Gastrocnemius medialis (tissue), 4 donors: Measurements from ENCODE around the gene PALLD. TPM values are rescaled to one million over a fixed set of nuclear protein-coding genes. Genes with fewer than 3 reads are reported as not detected.

ENCODE experiments used
- ATAC-seq, 2 donors: fragments of 150-250 bp; one replicate each; pipeline ENCODE4 v1.9.1; 2016
- DNase-seq, 2 donors: peaks; one replicate each; pipeline ENCODE4 v3.0.0-alpha.2; 2019
- H3K27ac ChIP-seq, 4 donors: fragments of 200-600 bp; sonication (generic); 1 replicate in 1 of 4; 2 replicates in 3 of 4; pipeline ENCODE4 v1.5.1; 2016 to 2018; ENCODE audit warnings: mild to moderate bottlenecking in 2 of 4, moderate library complexity in 1 of 4
- H3K27me3 ChIP-seq, 3 donors: fragments of 200-600 bp; sonication (generic) in 2 of 3; 1 replicate in 1 of 3; 2 replicates in 2 of 3; pipeline versions ENCODE4 v1.5.1 to v1.6.0; 2016 to 2019; ENCODE audit warnings: mild to moderate bottlenecking in 1 of 3, moderate library complexity in 1 of 3
- H3K36me3 ChIP-seq, 2 donors: fragments of 200-600 bp; sonication (generic) in 1 of 2; one replicate each; pipeline ENCODE4 v1.5.1; 2017 to 2018
- H3K4me1 ChIP-seq, 2 donors: fragments of 200-600 bp; sonication (generic) in 1 of 2; one replicate each; pipeline ENCODE4 v1.5.1; 2016 to 2017; ENCODE audit warnings: mild to moderate bottlenecking in 2 of 2
- H3K4me3 ChIP-seq, 4 donors: fragments of 200-600 bp; sonication (generic) in 3 of 4; 1 replicate in 1 of 4; 2 replicates in 3 of 4; pipeline ENCODE4 v1.5.1; 2016 to 2019; ENCODE audit warnings: mild to moderate bottlenecking in 2 of 4
- H3K9me3 ChIP-seq, 3 donors: fragments of 200-600 bp; sonication (generic) in 2 of 3; 1 replicate in 1 of 3; 2 replicates in 2 of 3; pipeline ENCODE4 v1.5.1; 2016 to 2019
- CTCF ChIP-seq, 5 experiments: fragments of 450-650 bp in 3 of 5; fragments of 200-600 bp in 2 of 5; sonication (generic) in 2 of 5; IDR thresholded peaks in 4 of 5; conservative IDR thresholded peaks in 1 of 5; 1 replicate in 4 of 5; 2 replicates in 1 of 5; pipeline ENCODE4 v1.5.1; 2016 to 2019; ENCODE audit warnings: antibody characterized with exemption in 5 of 5, mild to moderate bottlenecking in 3 of 5, moderate library complexity in 3 of 5
- POLR2A ChIP-seq, 2 donors: fragments of 450-650 bp; IDR thresholded peaks; one replicate each; pipeline ENCODE4 v1.6.1; 2017; ENCODE audit warnings: antibody characterized with exemption in 2 of 2, mild to moderate bottlenecking in 2 of 2, moderate library complexity in 2 of 2
- in situ Hi-C, 4 donors: fragments of 200-750 bp; cut with MboI; loops; one replicate each; pipeline versions ENCODE4 v1.15.0 to v1.8.0; 2017; ENCODE audit warnings: low sequenced_read_pairs in 4 of 4
- intact Hi-C: fragments of 100-400 bp; cut with DNase I; formaldehyde crosslinking; loops from one replicate; pipeline ENCODE4 v1.15.1; 2023; ENCODE audit warnings: low total_unique reads
- total RNA-seq, 4 donors: library from RNA; depleted of rRNA; stranded (reverse); fragments of >200 nt; gene quantifications; one replicate each; pipeline versions ENCODE4 v1.1.0 to v1.2.3, GENCODE V29; 2016

Gene PALLD
- total RNA-seq, 4 donors from 2014 or later: 165 to 439 (median 319) TPM

DNA sequence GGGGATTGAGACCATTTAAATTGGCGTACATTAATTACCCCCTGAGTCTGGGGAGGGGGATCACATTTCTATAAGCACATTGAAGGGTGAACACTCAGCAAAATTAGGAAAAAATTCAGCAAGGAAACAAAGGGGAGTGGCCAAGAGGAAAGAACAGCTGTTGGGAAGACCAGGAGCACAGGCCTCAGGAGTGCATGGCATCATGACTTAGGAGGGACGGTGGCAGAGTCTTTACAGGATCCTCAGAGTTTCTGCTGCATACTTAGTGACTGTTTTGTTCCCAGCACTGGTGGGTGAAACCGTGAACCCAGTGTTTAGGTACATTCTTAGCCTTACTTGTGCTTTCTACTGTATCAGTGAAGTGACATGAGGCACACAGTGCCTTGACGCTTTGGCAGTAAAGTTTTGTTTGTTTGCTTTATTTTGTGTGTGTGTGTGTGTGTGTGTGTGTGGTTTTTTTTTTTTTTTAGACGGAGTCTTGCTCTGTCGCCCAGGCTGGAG, 391.9 kb downstream of the PALLD start:
- TF ChIP-seq CTCF (IDR thresholded peaks at IDR 0.05 in 4 of 5, conservative IDR thresholded peaks at IDR 0.05 in 1 of 5): no peak
- TF ChIP-seq POLR2A (IDR thresholded peaks at IDR 0.05): no peak
- in situ Hi-C loops (no loop called here), intact Hi-C loops (no loop called here)
- Histone ChIP-seq H3K36me3 (peaks cover 0 to 30% of the 10 kb centered on the region in 2 donors), H3K27me3 (no peaks in the 10 kb centered on the region), H3K4me1 (peaks cover 41 to 63% of the 10 kb centered on the region in 2 donors), H3K4me3 (no peak overlapping the region), H3K27ac (peak overlapping the region in 1 of 4 donors; percentile 75), H3K9me3 (no peaks in the 10 kb centered on the region)
- ATAC-seq: no peak
- DNase-seq: no peak

- intact Hi-C loops (no loop called here), in situ Hi-C loops (no loop called here)
- DNase-seq (no peak), ATAC-seq (no peak)
- Histone ChIP-seq H3K27ac (peak overlapping the region in 1 of 4 donors; percentile 40), H3K27me3 (no peaks in the 10 kb centered on the region), H3K36me3 (peaks cover 0 to 53% of the 10 kb centered on the region in 2 donors), H3K4me1 (peaks cover 31 to 43% of the 10 kb centered on the region in 2 donors), H3K4me3 (no peak overlapping the region), H3K9me3 (no peaks in the 10 kb centered on the region)
- TF ChIP-seq CTCF (IDR thresholded peaks at IDR 0.05 in 4 of 5, conservative IDR thresholded peaks at IDR 0.05 in 1 of 5): no peak
- no peak for TF ChIP-seq POLR2A (IDR thresholded peaks at IDR 0.05)
Observed at GRCh38 chr4:168891086-168891485, 394.2 kb downstream of the PALLD start.

DNA sequence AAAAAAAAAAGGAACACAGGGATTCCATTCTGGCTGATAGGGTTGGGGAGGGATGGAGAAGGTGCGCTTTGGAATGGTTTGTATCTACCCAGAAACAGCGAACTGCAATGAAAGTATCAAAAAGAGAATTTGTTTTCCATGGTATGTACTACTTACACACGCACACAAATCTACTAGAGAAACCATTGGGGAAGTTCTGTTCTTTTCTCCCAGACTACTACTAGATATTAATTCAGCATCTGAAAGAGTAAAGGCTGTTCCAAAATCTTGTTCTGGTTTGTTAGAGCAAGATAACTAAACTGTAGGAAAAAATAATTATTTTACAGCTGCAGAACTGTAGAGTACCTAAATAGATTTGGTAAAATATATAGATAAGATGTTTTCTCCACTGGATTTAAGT, 394.8 kb downstream of the PALLD start:
- ATAC-seq (no peak), DNase-seq (no peak)
- in situ Hi-C loops: no loop called here
- Histone ChIP-seq H3K4me1 (peaks cover 25 to 37% of the 10 kb centered on the region in 2 donors), H3K4me3 (no peak overlapping the region), H3K27ac (peak overlapping the region in 2 of 4 donors; percentile 8 to 11), H3K27me3 (no peaks in the 10 kb centered on the region), H3K9me3 (no peaks in the 10 kb centered on the region), H3K36me3 (peaks cover 0 to 59% of the 10 kb centered on the region in 2 donors)
- intact Hi-C loops: no loop called here
- TF ChIP-seq POLR2A (IDR thresholded peaks at IDR 0.05): no peak
- no peak for TF ChIP-seq CTCF (IDR thresholded peaks at IDR 0.05 in 4 of 5, conservative IDR thresholded peaks at IDR 0.05 in 1 of 5)

GRCh38 chr4:168892475-168892874, 395.6 kb downstream of the PALLD start:
- Histone ChIP-seq H3K27ac (peak overlapping the region; percentile 27 to 59 (median 51)), H3K36me3 (peaks cover 0 to 67% of the 10 kb centered on the region in 2 donors), H3K27me3 (no peaks in the 10 kb centered on the region), H3K4me3 (no peak overlapping the region), H3K9me3 (no peaks in the 10 kb centered on the region), H3K4me1 (peaks cover 19 to 31% of the 10 kb centered on the region in 2 donors)
- in situ Hi-C loops (no loop called here), intact Hi-C loops (no loop called here)
- ATAC-seq (no peak), DNase-seq (no peak)
- TF ChIP-seq POLR2A (IDR thresholded peaks at IDR 0.05): no peak
- TF ChIP-seq CTCF (IDR thresholded peaks at IDR 0.05 in 4 of 5, conservative IDR thresholded peaks at IDR 0.05 in 1 of 5): no peak

- in situ Hi-C loops: no loop called here
- intact Hi-C loops: no loop called here
- Histone ChIP-seq H3K36me3 (peaks cover 0 to 73% of the 10 kb centered on the region in 2 donors), H3K4me3 (no peak overlapping the region), H3K27me3 (no peaks in the 10 kb centered on the region), H3K4me1 (peaks cover 18 to 23% of the 10 kb centered on the region in 2 donors), H3K27ac (peak overlapping the region; percentile 18 to 59 (median 51)), H3K9me3 (no peaks in the 10 kb centered on the region)
- no peak for TF ChIP-seq POLR2A (IDR thresholded peaks at IDR 0.05)
- no peak for TF ChIP-seq CTCF (IDR thresholded peaks at IDR 0.05 in 4 of 5, conservative IDR thresholded peaks at IDR 0.05 in 1 of 5)
- DNase-seq (no peak), ATAC-seq (no peak)
Observed at GRCh38 chr4:168893205-168893604, 396.4 kb downstream of the PALLD start.
